GM12892 (cell line): ENCODE data around the gene FAM13A.

Experiments
- POLR2A ChIP-seq: IDR thresholded peaks from 2 replicates; pipeline ENCODE4 v1.6.1; 2011; ENCODE audit warnings: low read depth, low read length, control low read depth
- POLR2AphosphoS5 ChIP-seq: IDR thresholded peaks from 2 replicates; pipeline ENCODE4 v1.6.1; 2011; ENCODE audit warnings: low read depth, low read length, control low read depth

GRCh38 chr4:88813013-88813412, 244.0 kb downstream of the FAM13A start:
- TF ChIP-seq POLR2A: no peak
- no peak for TF ChIP-seq POLR2AphosphoS5
